Uterus (tissue), 4 donors: Measurements from ENCODE around the gene EXOC3. TPM values are rescaled to one million over a fixed set of nuclear protein-coding genes. Genes with fewer than 3 reads are reported as not detected.

Source experiments
- DNase-seq, 2 donors: peaks; one replicate each; pipeline ENCODE4 v3.0.0-alpha.2; 2019 to 2020
- H3K27ac ChIP-seq, 2 donors: fragments of 200-600 bp; sonication (generic); 1 replicate in 1 of 2; 2 replicates in 1 of 2; pipeline ENCODE4 v1.5.1; 2016 to 2018
- H3K27me3 ChIP-seq, 2 donors: fragments of 200-600 bp; sonication (generic); one replicate each; pipeline ENCODE4 v1.5.1; 2018 to 2019; ENCODE audit warnings: control low read depth in 1 of 2
- H3K36me3 ChIP-seq, 2 donors: fragments of 200-600 bp; sonication (generic); one replicate each; pipeline ENCODE4 v1.5.1; 2019; ENCODE audit warnings: control low read depth in 1 of 2
- H3K4me1 ChIP-seq, 2 donors: fragments of 200-600 bp; sonication (generic); one replicate each; pipeline ENCODE4 v1.5.1; 2018 to 2019; ENCODE audit warnings: control low read depth in 1 of 2
- H3K4me3 ChIP-seq, 2 donors: fragments of 200-600 bp; sonication (generic); 1 replicate in 1 of 2; 2 replicates in 1 of 2; pipeline ENCODE4 v1.5.1; 2018 to 2019; ENCODE audit warnings: mild to moderate bottlenecking in 1 of 2
- H3K9me3 ChIP-seq, 2 donors: fragments of 200-600 bp; sonication (generic); one replicate each; pipeline ENCODE4 v1.5.1; 2019; ENCODE audit warnings: control low read depth in 1 of 2
- CTCF ChIP-seq, 4 experiments: fragments of 200-600 bp in 2 of 4; fragments of 450-650 bp in 2 of 4; sonication (generic) in 2 of 4; IDR thresholded peaks; one replicate each; pipeline ENCODE4 v1.5.1; 2016 to 2019; ENCODE audit warnings: antibody characterized with exemption in 4 of 4, mild to moderate bottlenecking in 2 of 4, moderate library complexity in 1 of 4
- POLR2A ChIP-seq, 2 donors: fragments of 450-650 bp; IDR thresholded peaks; one replicate each; pipeline ENCODE4 v1.6.1; 2016; ENCODE audit warnings: antibody characterized with exemption in 2 of 2, mild to moderate bottlenecking in 1 of 2, moderate library complexity in 1 of 2
- intact Hi-C: fragments of 100-400 bp; cut with DNase I; formaldehyde crosslinking; loops from one replicate; pipeline ENCODE4 v1.15.1; 2023; ENCODE audit warnings: low total_unique reads
- total RNA-seq, 4 donors: library from RNA; depleted of rRNA in 3 of 4; stranded (reverse); fragments of >200 nt in 3 of 4; gene quantifications; one replicate each; pipeline versions ENCODE4 v1.1.0 to v1.2.4, GENCODE V29; 2014 to 2023
- donor health status: DM: yes; HTN: yes; CAD: no.

Gene EXOC3
- total RNA-seq, 4 donors from 2014 or later, result 30.6 to 64.4 (median 50.2) TPM

DNA sequence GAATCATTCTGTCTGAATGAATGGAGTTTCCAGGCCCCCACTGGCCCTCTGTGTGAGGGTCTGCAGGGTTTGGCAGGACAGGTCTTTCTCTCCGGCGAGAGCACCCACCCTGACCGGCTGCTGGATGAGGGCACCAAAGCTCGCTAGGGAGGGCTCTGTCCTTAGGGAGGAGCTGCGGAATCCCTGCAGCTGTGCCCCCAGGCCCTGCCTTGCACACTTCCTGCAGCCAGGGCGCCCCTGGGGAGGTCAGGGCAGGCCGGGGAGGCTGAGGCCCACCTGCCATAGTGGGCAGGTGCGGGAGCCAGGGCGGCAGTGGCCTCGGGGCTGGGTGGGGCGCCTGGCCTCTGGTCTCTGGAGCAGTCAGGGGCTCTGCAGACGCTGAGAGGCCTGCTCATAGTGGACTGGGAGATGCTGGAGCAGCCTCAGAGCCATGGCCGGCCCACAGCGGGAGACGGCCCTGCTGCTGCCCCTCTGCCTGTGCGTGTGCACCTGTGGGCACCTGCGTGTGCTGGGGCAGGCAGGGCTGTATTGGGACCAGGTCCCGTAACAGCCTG, 36.1 kb downstream of the EXOC3 start:
- TF ChIP-seq POLR2A (IDR thresholded peaks at IDR 0.05) (no peak), CTCF (IDR thresholded peaks at IDR 0.05) (no peak)
- H3K4me3 ChIP-seq, result no peak overlapping the region
- H3K4me1 ChIP-seq, result peaks cover 0 to 9% of the 10 kb centered on the region in 2 donors
- no peak overlapping the region for H3K27ac ChIP-seq
- peaks cover 5 to 48% of the 10 kb centered on the region in 2 donors for H3K27me3 ChIP-seq
- intact Hi-C loops, result no loop called here
- H3K36me3 ChIP-seq, result no peaks in the 10 kb centered on the region
- H3K9me3 ChIP-seq, result no peaks in the 10 kb centered on the region
- no peak for DNase-seq

GRCh38 chr5:479566-480319, 36.8 kb downstream of the EXOC3 start:
- H3K27me3 ChIP-seq, result peaks cover 5 to 48% of the 10 kb centered on the region in 2 donors
- H3K9me3 ChIP-seq, result no peaks in the 10 kb centered on the region
- intact Hi-C loops, result no loop called here
- peaks cover 0 to 6% of the 10 kb centered on the region in 2 donors for H3K4me1 ChIP-seq
- H3K36me3 ChIP-seq, result no peaks in the 10 kb centered on the region
- no peak for TF ChIP-seq POLR2A (IDR thresholded peaks at IDR 0.05)
- no peak overlapping the region for H3K4me3 ChIP-seq
- DNase-seq, result no peak
- no peak overlapping the region for H3K27ac ChIP-seq

DNA sequence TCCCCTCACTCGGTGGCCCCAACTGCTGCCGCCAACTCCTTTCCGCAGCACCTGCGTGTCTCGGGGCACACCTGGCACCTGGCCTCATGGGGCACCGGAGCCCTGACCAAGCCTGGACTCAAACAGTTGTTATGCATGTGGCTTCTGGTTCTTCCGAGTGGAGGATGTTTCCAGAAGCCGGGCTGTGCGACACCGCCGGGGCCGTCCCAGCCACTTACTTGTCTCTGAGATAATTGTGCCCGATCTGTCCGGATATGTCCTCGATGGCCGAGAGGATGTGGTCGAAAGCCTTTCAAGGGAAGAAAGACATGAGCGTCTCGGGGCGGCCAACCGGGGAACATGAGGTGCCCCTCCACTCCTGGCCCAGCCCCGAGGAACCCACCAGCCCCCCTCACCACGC, 38.4 kb downstream of the EXOC3 start:
- peaks cover 5 to 45% of the 10 kb centered on the region in 2 donors for H3K27me3 ChIP-seq

DNA sequence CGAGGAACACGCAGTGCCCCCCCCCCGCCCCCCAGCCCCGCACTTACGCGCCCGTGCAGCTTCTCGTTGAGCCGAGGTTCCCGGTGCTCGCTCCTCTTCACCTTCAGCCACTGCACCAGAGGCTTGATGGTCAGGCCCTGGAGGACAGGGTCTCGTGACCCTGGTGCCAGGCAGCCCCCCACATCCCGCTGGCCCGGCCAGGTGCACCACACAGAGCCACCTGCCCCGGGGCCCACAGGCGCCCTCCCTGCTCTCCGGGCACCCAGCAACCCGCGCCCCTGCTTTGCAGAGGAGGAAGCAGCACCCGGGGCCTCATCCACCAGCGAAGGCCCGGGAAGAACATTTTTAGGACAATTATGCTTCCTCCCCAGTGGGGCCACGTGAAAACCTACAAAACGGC, 39.0 kb downstream of the EXOC3 start:
- DNase-seq, result no peak
- H3K4me1 ChIP-seq, result no peaks in the 10 kb centered on the region
- H3K36me3 ChIP-seq, result no peaks in the 10 kb centered on the region
- H3K4me3 ChIP-seq, result no peak overlapping the region
- peaks cover 5 to 41% of the 10 kb centered on the region in 2 donors for H3K27me3 ChIP-seq
- intact Hi-C loops, result no loop called here
- no peaks in the 10 kb centered on the region for H3K9me3 ChIP-seq
- no peak for TF ChIP-seq CTCF (IDR thresholded peaks at IDR 0.05)
- no peak for TF ChIP-seq POLR2A (IDR thresholded peaks at IDR 0.05)
- no peak overlapping the region for H3K27ac ChIP-seq

More for the DNA sequence above, 38.4 kb downstream of the EXOC3 start:
- Histone ChIP-seq H3K9me3 (no peaks in the 10 kb centered on the region), H3K36me3 (no peaks in the 10 kb centered on the region), H3K4me1 (no peaks in the 10 kb centered on the region), H3K4me3 (no peak overlapping the region), H3K27ac (no peak overlapping the region)
- intact Hi-C loops, result no loop called here
- no peak for DNase-seq
- TF ChIP-seq POLR2A (IDR thresholded peaks at IDR 0.05) (no peak), CTCF (IDR thresholded peaks at IDR 0.05) (no peak)

- H3K4me1 ChIP-seq, result no peaks in the 10 kb centered on the region
- intact Hi-C loops, result no loop called here
- no peak overlapping the region for H3K27ac ChIP-seq
- TF ChIP-seq POLR2A (IDR thresholded peaks at IDR 0.05), result no peak
- TF ChIP-seq CTCF (IDR thresholded peaks at IDR 0.05), result no peak
- H3K27me3 ChIP-seq, result peaks cover 5 to 36% of the 10 kb centered on the region in 2 donors
- no peak overlapping the region for H3K4me3 ChIP-seq
- DNase-seq, result no peak
- no peaks in the 10 kb centered on the region for H3K9me3 ChIP-seq
- H3K36me3 ChIP-seq, result no peaks in the 10 kb centered on the region
Measured at GRCh38 chr5:482506-482905, 39.5 kb downstream of the EXOC3 start.
